GM19395 (cell line): ENCODE results near the gene SUZ12.
"Not testable (repeated sequence)": the region's sequence is repeated elsewhere in the genome, so short reads cannot be mapped to it uniquely, and the experiment has no call there.

Source experiments
- ATAC-seq: cut with Tn5 transposase; IDR thresholded peaks from one replicate; pipeline ENCODE4 v1.9.1; 2021; ENCODE audit warnings: mild to moderate bottlenecking, moderate library complexity; ENCODE audit not compliant: unreplicated experiment

SUZ12 gene

DNA sequence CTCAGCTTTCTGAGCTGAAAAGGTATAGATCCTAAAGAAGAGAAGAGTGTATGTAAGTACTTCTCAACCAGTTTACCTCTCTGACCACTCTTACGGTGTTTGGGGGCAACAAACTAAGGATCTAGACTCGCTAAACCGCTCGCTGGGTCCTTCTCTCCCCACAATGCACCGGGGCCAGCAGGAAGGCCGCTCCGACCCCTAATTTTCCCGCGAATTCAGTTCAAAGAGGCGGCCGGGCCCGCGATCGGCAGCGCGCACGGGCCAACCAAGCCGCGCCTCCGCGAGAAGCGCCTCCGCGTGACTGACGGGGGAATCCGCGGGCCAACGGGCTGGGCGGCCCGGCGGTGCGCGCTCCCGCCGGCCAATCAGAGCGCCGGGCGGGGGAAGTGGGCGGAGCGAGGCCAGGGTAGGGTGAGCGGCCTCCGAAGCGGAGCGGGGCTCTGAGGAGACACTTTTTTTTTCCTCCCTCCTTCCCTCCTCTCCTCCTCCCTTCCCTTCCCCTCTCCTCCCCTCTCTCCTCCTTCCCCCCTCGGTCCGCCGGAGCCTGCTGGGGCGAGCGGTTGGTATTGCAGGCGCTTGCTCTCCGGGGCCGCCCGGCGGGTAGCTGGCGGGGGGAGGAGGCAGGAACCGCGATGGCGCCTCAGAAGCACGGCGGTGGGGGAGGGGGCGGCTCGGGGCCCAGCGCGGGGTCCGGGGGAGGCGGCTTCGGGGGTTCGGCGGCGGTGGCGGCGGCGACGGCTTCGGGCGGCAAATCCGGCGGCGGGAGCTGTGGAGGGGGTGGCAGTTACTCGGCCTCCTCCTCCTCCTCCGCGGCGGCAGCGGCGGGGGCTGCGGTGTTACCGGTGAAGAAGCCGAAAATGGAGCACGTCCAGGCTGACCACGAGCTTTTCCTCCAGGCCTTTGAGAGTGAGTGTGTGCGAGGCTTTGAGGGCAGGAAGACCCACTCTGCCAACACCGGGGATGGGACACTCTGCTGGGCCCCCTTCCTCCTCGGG is at the start of gene SUZ12:
TSS of gene SUZ12 (plus strand) at position 393 of the 995 bp plus-strand sequence. CDS start at position 633, 240 bp downstream.
- ATAC-seq, result peak; percentile 90

DNA sequence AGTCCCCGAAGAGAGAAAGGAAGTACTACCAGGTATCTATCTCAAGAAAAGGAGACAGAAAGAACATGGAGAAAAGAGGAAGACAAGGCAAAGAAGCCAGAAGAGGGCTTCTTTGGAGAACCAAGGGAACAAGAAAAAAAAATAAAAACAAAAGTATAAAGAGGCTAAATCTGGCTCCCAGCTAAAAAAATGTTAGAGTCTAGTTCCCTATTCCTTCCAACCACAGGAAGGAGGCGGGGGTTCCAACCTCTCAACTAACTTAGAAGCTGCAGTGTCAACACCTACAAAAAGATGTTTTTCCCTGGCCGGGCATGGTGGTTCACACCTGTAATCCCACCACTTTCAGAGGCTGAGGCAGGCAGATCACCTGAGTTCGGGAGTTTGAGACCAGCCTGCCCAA is 48.7 kb upstream of the SUZ12 start:
- ATAC-seq, result no peak

DNA sequence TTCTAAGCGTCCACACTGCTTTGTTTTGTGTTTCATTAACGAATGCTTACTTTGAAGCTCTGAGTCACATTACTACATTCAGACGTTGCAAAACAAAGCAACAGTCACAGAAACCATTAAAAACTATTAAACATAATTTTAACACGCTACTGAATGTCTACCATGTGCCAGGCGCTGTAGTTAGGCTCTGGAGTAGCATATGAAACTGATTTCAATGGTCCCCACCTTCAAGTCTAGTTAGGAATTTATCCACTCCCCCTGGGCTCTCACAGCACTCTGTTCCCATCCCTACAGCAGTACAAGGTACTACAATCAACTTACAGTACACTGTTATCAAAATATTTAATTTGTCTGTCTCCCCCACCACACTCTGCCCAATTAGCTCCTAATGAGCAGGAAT is 35.9 kb upstream of the SUZ12 start:
- ATAC-seq, result no peak

DNA sequence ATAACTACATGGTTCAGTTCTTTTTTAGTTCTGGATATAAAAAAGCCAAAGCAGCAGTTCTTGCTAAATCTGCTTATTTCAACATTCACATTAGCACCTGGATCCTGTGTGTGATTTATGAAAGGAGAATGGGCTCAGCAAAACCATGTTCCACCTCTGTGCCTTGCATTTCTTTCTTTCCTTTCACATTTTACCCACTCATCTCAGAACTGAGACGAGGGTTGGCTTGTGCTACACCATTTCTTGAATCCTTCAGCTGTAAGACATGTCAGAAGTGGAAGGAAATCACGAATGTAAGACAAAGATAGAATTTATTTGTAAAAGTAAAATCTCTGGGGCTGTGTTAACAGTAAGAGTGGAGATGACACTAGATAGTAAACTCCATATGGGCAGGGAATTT is 34.1 kb upstream of the SUZ12 start:
- ATAC-seq, result no peak

DNA sequence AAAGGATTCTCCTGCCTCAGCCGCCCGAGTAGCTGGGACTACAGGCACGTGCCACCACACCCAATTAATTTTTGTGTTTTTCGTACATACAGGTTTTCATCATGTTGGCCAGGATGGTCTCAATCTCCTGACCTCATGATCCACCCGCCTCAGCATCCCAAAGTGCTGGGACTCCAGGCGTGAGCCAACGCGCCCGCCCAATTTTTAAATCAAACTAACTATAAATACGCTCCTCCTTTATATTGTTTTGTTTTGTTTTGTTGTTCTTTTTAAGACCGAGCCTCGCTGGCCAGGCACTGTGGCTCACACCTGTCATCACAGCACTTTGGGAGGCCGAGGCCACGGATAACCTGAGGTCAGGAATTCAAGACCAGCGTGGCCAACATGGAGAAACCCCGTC is 33.4 kb upstream of the SUZ12 start:
- no peak for ATAC-seq

DNA sequence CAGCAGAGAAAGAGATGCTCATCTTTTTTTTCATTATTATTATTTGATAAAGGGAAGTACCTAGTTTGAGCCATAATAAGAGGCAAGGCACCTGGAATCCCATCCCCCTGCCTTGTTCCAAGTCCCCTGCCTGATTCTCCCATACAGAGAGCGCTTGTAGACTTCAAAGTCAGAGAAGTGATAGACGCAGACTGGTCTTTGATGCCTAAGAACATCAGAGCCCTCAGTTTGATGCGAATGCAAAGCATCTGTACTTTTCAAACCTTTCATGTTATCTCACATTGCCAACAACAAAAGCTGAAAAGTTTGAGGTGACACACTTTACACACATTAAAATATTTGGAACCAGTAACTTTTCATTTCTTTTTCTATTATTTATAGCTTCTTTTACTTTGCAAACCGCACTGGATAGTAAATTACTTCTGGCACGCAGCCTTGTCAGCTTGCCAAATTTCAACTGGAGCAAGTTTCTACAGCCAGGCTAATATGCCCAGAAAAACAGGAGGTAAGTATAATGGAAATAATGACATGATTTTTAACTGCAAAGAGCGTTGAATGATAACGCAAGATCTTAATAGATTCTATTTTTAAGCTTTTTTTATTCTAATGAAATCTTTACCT is 29.4 kb upstream of the SUZ12 start:
- no peak for ATAC-seq

DNA sequence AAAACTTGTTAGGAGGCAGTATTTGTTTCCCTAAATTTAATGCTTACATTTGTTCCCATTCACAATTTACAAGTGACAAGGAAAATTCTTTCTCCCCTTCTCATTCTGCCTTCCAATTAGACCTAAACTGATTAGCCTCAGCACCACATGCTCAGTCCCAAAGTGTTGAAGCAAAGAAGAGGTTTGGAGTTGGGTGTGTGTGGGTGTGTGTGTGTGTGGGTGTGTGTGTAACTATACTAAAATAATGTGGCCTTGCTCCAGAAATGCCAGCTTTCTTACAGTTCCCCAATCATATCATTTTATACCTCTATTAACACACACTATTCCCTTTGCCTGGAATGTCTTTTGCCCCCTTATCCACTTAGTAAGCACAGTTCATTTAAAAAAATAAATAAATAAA is 28.4 kb upstream of the SUZ12 start:
- ATAC-seq, result no peak

DNA sequence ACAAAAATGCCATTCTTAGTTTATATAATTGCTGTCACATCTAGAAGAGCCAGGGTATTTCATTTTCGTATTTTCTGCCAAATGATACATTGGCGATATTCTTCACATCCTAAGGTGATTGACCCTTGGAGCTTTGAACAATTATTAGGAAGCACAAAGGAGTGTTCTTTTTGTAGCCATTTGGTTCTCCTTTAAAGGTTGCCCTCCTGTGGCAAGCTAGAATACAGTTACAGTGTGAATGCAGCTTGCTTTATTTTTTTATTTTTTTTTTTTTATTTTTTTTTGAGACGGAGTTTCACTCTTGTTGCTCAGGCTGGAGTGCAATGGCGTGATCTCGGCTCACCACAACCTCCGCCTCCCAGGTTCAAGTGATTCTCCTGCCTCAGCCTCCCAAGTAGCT is 24.1 kb upstream of the SUZ12 start:
- ATAC-seq, result not testable (repeated sequence)

DNA sequence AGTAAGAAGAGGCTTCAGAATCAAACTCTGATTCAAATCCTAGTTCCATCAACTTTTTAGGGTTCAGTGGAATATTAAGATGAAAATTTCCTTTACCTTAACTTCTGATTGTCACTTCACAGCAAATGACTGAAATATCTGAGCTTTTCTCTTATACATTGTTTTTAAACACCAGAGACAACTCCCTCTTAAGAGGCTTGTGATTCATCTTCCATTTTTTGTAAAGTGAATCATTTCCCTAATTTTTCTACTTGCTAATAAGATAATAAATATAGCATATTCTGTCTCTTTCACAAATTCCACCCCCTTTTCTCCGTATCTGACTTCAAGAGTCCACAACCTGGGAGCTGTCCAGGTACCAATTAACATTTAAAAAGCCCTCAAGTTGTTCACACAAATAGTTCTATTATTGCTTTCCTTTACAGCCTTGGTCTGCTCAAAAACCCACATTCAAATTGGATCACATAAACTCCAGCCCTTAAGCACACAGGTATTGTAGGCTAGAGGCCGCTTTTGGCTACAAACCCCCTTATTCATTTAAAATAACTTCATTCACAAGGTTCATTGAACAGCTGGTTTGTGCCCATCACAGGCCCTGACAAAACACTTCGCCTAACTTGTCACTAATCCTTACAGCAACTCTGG is 21.2 kb upstream of the SUZ12 start:
- ATAC-seq, result no peak

DNA sequence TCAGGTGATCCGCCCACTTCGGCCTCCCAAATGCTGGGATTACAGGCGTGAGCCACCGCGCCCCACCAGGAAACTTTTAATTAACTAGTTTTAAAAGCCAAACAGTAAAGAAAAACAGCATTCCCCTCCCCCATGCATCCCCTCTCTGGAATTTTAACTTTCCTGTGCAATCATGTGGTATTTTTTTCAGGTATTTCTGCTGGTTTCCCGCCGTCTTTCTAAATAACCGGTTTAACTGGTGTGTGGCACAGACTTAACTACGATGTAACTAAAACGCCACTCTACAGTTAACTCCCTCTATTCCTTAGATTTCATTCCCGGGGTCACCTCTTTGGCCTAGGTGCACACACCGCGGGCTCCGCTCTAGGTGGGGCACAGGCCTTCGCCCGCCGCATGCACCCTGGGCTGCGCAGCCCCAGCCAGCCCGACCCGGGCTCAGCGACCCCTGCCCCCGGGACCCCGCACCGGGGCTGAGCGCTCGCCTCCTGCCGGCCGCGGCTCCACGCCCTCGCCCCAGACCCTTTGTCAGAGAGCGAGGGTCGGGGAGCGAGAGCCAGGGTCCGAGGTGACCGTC is 20.2 kb upstream of the SUZ12 start:
- no peak for ATAC-seq

DNA sequence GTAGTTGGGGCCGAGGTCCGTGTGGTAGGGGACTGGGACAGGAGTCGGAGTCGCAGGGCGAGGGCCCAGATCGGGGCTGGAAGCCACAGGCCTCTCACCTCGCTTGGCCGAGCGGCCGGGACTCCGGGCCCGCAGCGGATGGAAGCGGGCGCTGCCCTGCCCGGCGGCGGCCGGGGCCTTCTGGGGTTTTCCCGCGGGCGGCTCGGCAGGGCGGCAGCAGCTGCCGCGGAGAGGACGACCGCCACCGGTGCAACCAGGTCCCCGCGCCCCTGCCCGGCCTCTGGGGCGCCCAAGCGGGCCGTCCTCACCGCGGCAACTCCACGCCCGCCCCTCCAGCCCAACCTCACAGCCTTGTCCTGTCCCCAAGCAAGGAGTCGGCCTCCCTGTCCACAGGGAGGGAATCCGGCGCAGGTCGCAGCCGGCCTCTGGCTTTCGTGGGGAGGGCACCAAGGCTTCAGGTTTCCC is 19.7 kb upstream of the SUZ12 start:
- ATAC-seq, result no peak

DNA sequence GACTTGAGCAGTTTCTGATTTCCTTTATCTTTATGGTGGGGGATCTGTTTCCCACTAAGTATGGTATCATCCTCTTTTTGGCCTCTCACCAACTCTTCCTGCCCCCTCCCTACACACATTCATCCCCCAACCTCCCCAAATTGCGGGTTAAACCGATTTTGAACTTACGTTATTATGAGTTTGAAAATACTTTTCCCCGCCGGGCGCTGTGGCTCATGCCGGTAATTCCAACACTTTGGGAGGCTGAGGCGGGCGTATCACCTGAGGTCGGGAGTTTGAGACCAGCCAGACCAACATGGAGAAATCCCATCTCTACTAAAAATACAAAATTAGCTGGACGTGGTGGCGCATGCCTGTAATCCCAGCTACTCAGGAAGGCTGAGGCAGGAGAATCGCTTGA is 19.1 kb upstream of the SUZ12 start:
- not testable (repeated sequence) for ATAC-seq

DNA sequence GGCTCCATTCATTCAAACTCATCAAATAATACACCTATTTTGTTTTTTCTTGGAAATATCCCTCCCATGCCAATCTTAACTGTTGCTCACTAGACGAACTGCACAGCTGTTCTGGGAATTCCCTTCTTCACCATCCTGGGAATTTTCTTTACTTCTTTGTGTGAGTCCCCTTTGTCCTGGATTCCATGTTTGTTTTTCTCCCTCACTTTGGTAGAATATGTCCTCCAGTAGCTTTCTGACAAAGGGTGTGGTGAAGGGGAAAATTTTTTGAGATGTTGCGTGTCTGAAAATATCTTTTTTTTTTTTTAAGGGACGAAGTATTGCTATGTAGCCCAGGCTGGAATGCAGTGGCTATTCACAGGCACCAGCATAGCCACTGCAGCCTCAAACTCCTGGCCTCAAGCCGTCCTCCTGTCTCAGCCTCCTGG is 18.1 kb upstream of the SUZ12 start:
- ATAC-seq, result no peak

DNA sequence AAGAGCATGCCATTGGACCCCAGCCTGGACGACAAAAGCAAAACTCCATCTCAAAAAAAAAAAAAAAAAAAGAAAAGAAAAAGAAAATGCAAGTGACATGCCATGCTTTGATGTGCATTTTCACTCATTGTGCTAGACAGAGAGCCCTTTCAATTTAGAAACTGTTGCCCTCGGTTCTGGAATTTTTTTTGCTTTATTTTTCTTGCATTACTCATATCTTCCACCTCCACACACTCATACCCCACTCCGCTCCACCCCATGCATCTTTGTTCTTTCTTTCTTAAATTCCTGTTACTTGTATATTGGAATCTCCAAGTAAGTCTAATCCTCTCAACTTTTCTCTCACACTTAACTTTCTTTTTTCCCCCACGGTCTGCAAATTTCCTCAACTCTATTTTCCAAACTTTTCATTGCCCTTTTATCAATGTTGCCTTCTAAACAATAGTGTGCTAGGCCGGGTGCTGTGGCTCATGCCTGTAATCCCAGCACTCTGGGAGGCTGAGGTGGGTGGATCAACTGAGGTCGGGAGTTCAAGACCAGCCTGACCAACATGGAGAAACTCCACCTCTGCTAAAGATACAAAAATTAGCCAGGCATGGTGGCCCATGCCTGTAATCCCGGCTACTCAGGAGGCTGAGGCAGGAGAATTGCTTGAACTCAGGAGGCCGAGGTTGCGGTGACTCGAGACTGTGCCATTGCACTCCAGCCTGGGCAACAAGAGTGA is 16.8 kb upstream of the SUZ12 start:
- no peak for ATAC-seq

DNA sequence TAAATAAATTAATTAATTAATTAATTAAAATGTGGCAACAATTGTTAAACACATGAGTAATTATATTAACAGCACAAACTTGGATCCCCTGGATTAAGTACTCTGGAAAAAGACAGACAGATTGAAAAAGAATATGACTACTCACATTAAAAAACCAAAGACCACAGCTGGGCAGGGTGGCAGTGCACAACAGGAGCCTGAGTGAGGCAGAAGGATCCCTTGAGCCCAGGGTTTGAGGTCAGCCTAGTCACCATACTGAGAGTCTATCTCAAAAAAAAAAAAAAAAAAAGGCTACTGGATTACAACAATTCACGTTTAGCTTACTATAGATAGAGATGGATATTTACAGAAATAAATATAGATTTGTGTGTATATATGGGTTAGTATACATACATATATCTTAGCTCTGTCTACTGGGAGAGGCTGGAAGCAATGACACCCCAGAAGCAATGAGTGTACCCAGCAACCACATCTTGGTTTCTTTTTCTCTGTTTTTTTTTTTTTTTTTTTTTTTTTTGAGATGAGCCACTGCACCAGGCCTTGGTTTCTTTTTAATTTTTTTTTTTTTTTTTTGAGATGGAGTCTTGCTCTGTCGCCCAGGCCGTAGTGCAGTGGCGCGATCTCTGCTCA is 10.6 kb upstream of the SUZ12 start:
- ATAC-seq, result no peak

DNA sequence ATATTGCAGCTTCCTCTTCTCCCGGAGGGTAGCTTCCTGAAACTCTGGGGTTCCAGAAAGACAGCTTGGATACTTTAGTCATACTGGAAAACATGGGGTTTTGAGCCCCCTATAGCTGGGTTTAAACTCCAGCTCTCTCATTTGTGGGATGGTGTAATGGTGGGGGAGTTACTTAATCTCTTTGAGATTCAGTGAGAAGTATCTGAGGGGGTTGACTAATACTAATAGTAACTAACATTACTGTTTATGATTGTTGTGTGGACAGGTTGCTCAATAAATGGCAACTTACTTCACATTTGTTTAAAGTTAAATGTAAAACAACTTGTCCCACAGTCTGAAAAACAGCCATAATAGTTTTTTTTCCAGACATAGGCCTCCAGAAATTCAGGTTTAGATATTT is 5.1 kb upstream of the SUZ12 start:
- no peak for ATAC-seq

DNA sequence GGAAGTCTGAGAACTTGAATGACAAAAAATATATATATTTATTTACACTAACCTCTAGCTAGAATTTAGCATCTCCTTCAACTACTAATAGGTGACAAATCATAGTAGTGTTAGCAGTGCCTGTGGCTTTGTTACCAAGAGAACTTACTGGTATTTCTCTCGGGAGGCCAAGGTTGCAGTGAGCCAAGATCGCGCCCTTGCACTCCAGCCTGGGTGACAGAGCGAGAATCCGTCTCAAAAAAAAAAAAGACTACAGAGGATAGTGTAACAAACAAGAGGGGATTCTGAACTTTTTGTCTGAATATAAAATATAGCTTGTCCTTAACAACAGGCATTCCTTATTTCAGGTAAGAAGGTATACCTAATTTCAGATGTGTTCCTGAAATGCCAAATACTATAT is 1.3 kb upstream of the SUZ12 start:
- ATAC-seq, result no peak

DNA sequence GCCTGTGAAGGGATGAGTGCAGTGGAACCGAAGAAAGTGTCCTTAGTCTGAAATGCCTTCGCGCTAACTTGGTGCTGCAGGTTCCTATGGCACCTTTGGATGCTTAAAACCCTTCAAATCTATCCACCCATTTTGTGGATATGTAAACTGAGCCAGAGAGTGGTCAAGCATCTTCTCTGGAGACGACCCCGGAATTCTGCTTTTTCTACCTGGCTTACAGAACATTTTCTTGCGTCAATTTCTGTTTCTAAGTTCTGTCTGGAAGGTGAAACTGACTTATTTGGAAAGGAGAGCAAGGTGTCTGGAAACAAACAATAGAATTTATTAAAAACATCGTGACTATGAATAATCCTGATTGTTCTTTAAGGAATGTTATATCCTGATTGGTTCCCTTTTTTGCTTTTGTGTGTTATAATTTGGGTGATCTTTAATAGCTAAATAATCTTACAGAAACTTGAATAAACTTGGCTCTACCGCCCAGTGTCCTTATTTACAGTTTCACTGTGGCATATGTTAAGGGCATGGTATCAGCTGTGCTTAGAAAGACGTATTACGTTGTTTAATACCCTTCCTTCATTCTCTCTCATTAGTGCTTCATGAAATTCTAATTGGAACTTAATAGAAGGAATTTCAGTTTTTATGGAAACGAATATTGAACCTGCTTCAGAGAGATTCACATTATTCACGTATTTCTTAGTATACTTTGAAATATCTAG is 1.3 kb downstream of the SUZ12 start:
- ATAC-seq, result not testable (repeated sequence)

DNA sequence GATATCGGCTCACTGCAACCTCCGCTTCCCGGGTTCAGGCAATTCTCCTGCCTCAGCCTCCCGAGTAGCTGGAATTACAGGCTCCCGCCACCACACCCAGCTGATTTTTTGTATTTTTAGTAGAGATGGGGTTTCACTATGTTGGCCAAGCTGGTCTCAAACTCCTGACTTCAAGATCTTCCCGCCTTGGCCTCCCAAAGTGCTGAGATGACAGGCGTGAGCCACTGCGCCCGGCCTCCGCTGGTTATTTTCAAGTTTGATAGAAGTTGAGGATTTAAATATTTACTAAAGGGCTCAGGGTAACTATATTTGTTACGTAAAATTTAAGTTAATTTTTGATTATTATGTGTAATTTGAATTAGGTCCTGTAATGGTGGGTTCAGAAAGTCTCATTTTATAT is 5.1 kb downstream of the SUZ12 start:
- ATAC-seq, result not testable (repeated sequence)
